Stomach (tissue), 4 donors: Measurements from ENCODE around the gene RLF.
"Not testable (repeated sequence)": the region's sequence is repeated elsewhere in the genome, so short reads cannot be mapped to it uniquely, and the experiment has no call there.

Source experiments
- CTCF ChIP-seq, 7 experiments: fragments of 450-650 bp in 4 of 7; fragments of 200-600 bp in 3 of 7; sonication (generic) in 3 of 7; IDR thresholded peaks; one replicate each; pipeline ENCODE4 v1.5.1; 2016 to 2019; ENCODE audit warnings: antibody characterized with exemption in 7 of 7, control low read depth in 2 of 7, mild to moderate bottlenecking in 1 of 7
- EP300 ChIP-seq: sonication (generic); formaldehyde crosslinking; IDR thresholded peaks from one replicate; pipeline ENCODE4 v1.6.1; 2017; ENCODE audit warnings: antibody characterized with exemption
- POLR2A ChIP-seq, 4 donors: fragments of 450-650 bp; IDR thresholded peaks; one replicate each; pipeline ENCODE4 v1.6.1; 2016; ENCODE audit warnings: antibody characterized with exemption in 4 of 4, control low read depth in 2 of 4, mild to moderate bottlenecking in 1 of 4, moderate library complexity in 1 of 4
- POLR2AphosphoS5 ChIP-seq, 3 donors: sonication (generic); formaldehyde crosslinking; IDR thresholded peaks; one replicate each; pipeline ENCODE4 v1.6.1; 2016; ENCODE audit warnings: antibody characterized with exemption in 3 of 3

DNA sequence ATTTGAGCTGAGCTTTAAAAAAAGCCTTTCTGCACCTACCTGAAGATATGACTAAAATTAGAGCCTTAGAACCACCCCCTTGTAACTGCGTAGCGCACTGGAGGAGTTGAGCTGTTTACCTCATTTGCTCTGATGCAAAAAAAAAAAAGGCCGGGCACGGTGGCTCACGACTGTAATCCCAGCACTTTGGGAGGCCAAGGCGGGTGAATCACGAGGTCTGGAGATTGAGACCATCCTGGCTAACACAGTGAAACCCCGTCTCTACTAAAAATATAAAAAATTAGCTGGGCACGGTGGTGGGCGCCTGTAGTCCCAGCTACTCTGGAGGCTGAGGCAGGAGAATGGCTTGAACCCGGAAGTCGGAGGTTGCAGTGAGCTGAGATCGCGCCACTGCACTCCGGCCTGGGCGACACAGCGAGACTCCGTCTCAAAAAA is 60.3 kb downstream of the RLF start:
- TF ChIP-seq POLR2A (IDR thresholded peaks at IDR 0.05); POLR2AphosphoS5 (IDR thresholded peaks at IDR 0.05); CTCF (IDR thresholded peaks at IDR 0.05); EP300: not testable (repeated sequence)
